H1 (cell line): ENCODE measurements around the gene OSTF1. TPM values are rescaled to one million over a fixed set of nuclear protein-coding genes. Genes with fewer than 3 reads are reported as not detected.

Source experiments
- CHD2 ChIP-seq: IDR thresholded peaks from 2 replicates; pipeline ENCODE4 v1.6.1; 2012; ENCODE audit warnings: low read length, improper control_type of control experiment
- CREB1 ChIP-seq: IDR thresholded peaks from 2 replicates; pipeline ENCODE4 v1.6.1; 2012; ENCODE audit warnings: inconsistent platforms
- RBBP5 ChIP-seq: IDR thresholded peaks from 2 replicates; pipeline ENCODE4 v1.7.1; 2012; ENCODE audit warnings: low read depth, mild to moderate bottlenecking, inconsistent platforms, low read length, moderate library complexity, borderline replicate concordance
- RFX5 ChIP-seq: IDR thresholded peaks from 2 replicates; pipeline ENCODE4 v1.6.1; 2011; ENCODE audit warnings: low read depth, low read length, improper control_type of control experiment, borderline replicate concordance
- SIRT6 ChIP-seq: IDR thresholded peaks from one replicate; pipeline ENCODE4 v1.7.1; 2012; ENCODE audit warnings: low read length, inconsistent platforms
- SIX5 ChIP-seq: IDR thresholded peaks from 2 replicates; pipeline ENCODE4 v1.6.1; 2011; ENCODE audit warnings: mild to moderate bottlenecking, low read depth, low read length
- USF2 ChIP-seq: IDR thresholded peaks from 2 replicates; pipeline ENCODE4 v1.6.1; 2011; ENCODE audit warnings: low read length, improper control_type of control experiment
- polyA plus RNA-seq, 7 experiments: library from polyadenylated mRNA; depleted of rRNA in 3 of 7; stranded (reverse) in 5 of 7; unstranded in 2 of 7; fragments of >200 nt in 5 of 7; fragments of 200-250 nt in 2 of 7; gene quantifications; 1 replicate in 5 of 7; 2 replicates in 1 of 7; 4 replicates in 1 of 7; pipeline versions ENCODE4 v1.2.1 to v1.2.3, GENCODE V29; 2011 to 2013; ENCODE audit warnings: missing spikeins in 2 of 7, mixed read lengths in 2 of 7
- total RNA-seq: library from RNA; stranded (reverse); fragmentation: NEBNext Ultra II Directional; extraction: Animal tissue kit (Norgen Biotek cat#: 25700); gene quantifications from 2 replicates; pipeline ENCODE4 v1.2.1, GENCODE V29; 2021

OSTF1 gene
- total and polyA plus RNA-seq, 2 of the 8 experiments (the other 6 are each of a cell fraction or from before 2014, with no cell fraction given) = 5.0 to 18.9 TPM

DNA sequence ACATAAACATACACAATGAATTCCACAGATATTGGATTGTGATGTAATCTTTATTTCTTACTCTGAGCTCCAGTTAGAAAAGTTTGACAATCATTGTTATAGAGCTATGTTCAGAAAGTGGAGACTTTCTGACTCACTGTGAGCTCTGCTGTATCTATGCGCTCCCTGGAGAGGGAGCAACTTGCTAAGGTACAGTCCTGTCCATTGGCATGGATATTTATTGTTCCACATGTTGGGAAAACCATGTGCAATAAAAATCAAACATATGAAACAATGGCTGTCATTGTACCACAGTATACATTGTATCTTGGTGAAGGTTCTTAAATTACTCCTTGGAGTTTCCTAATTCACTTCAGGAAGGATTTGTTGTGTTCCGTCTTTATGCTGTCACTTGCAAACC, 27.1 kb upstream of the OSTF1 start (continued):
- no peak for TF ChIP-seq CREB1
- no peak for TF ChIP-seq SIRT6
- no peak for TF ChIP-seq SIX5
- TF ChIP-seq CHD2 = no peak
- no peak for TF ChIP-seq USF2
- no peak for TF ChIP-seq RFX5
- TF ChIP-seq RBBP5 = no peak
